HT1080 (cell line): ENCODE data around the gene CTSA. TPM values are rescaled to one million over a fixed set of nuclear protein-coding genes. Genes with fewer than 3 reads are reported as not detected.

Source experiments
- DNase-seq: peaks from one replicate; pipeline ENCODE4 v3.0.0-alpha.2; 2015; ENCODE audit warnings: low read depth
- polyA plus RNA-seq, 2 experiments: library from polyadenylated mRNA; depleted of rRNA; stranded (reverse); fragments of >200 nt; gene quantifications; 2 replicates each; pipeline ENCODE4 v1.2.3, GENCODE V29; 2015
- total RNA-seq: library from RNA; depleted of rRNA; stranded (reverse); fragments of >200 nt; shearing (Covaris generic); gene quantifications from 2 replicates; pipeline ENCODE4 v1.2.3, GENCODE V29; 2014; rRNA removed

Gene CTSA
- total RNA-seq: 84.1 and 115 TPM in 2 replicates
- 137 and 144 TPM in 2 replicates for polyA plus RNA-seq (2015; cell fraction: cytosol; rRNA removed)
- polyA plus RNA-seq (2015; cell fraction: nucleus; rRNA removed): 282 and 323 TPM in 2 replicates

- DNase-seq: peak; percentile 85
Observed at GRCh38 chr20:45890985-45891983, at the start of gene CTSA, which contains the start of gene NEURL2. Gene CTSA (plus strand): TSS chr20:45891335. CDS start chr20:45891569, 234 bp downstream. Gene NEURL2 (minus strand): TSS chr20:45891208. CDS start chr20:45890991, 217 bp downstream.

- DNase-seq: no peak
Observed at GRCh38 chr20:45841407-45842129, 49.6 kb upstream of the CTSA start.

- DNase-seq: no peak
Observed at GRCh38 chr20:45842169-45842812, 48.8 kb upstream of the CTSA start.

GRCh38 chr20:45843506-45843905, 47.6 kb upstream of the CTSA start:
- no peak for DNase-seq

- DNase-seq: no peak
Observed at GRCh38 chr20:45845452-45845851, 45.7 kb upstream of the CTSA start.

- no peak for DNase-seq
Observed at GRCh38 chr20:45848421-45848820, 42.7 kb upstream of the CTSA start.

- no peak for DNase-seq
Observed at GRCh38 chr20:45848969-45849582, 42.1 kb upstream of the CTSA start.

- no peak for DNase-seq
Observed at GRCh38 chr20:45850238-45850637, 40.9 kb upstream of the CTSA start.

GRCh38 chr20:45850926-45851325, 40.2 kb upstream of the CTSA start:
- no peak for DNase-seq

GRCh38 chr20:45851501-45851900, 39.6 kb upstream of the CTSA start:
- DNase-seq: no peak

GRCh38 chr20:45852326-45852725, 38.8 kb upstream of the CTSA start:
- no peak for DNase-seq

- no peak for DNase-seq
Observed at GRCh38 chr20:45853484-45853883, 37.7 kb upstream of the CTSA start.

GRCh38 chr20:45857114-45857881, 33.8 kb upstream of the CTSA start, which contains the start of the genes ACOT8 and ZSWIM3:
Gene ACOT8 (minus strand): TSS chr20:45857392. CDS start chr20:45857315, 77 bp downstream.
Gene ZSWIM3 (plus strand): TSS chr20:45857614. CDS start chr20:45857826, 212 bp downstream.
- DNase-seq: peak; percentile 99

- DNase-seq: no peak
Observed at GRCh38 chr20:45857882-45858216, 33.3 kb upstream of the CTSA start.

GRCh38 chr20:45859916-45860315, 31.2 kb upstream of the CTSA start:
- DNase-seq: no peak

GRCh38 chr20:45860560-45861220, 30.4 kb upstream of the CTSA start:
- peak; percentile 25 for DNase-seq

GRCh38 chr20:45861221-45862075, 29.7 kb upstream of the CTSA start:
- peak; percentile 17 for DNase-seq
